Neural progenitor cell (in vitro differentiated cells): Measurements from ENCODE around the gene GPS1.
A peak's percentile ranks its signal among the peaks of the same experiment; 100 is the strongest.

Experiments
- CTCF ChIP-seq: fragments of 200-600 bp; sonication (generic); IDR thresholded peaks from 2 replicates; pipeline ENCODE4 v1.5.1; 2017; ENCODE audit warnings: antibody characterized with exemption, mild to moderate bottlenecking
- EZH2 ChIP-seq: fragments of 200-600 bp; sonication (generic); IDR thresholded peaks from 2 replicates; pipeline ENCODE4 v1.6.1; 2017; ENCODE audit warnings: antibody characterized with exemption, mild to moderate bottlenecking, moderate library complexity
- EZH2phosphoT487 ChIP-seq: fragments of 200-600 bp; sonication (generic); IDR thresholded peaks from 2 replicates; pipeline ENCODE4 v1.6.1; 2017; ENCODE audit warnings: antibody characterized with exemption

DNA sequence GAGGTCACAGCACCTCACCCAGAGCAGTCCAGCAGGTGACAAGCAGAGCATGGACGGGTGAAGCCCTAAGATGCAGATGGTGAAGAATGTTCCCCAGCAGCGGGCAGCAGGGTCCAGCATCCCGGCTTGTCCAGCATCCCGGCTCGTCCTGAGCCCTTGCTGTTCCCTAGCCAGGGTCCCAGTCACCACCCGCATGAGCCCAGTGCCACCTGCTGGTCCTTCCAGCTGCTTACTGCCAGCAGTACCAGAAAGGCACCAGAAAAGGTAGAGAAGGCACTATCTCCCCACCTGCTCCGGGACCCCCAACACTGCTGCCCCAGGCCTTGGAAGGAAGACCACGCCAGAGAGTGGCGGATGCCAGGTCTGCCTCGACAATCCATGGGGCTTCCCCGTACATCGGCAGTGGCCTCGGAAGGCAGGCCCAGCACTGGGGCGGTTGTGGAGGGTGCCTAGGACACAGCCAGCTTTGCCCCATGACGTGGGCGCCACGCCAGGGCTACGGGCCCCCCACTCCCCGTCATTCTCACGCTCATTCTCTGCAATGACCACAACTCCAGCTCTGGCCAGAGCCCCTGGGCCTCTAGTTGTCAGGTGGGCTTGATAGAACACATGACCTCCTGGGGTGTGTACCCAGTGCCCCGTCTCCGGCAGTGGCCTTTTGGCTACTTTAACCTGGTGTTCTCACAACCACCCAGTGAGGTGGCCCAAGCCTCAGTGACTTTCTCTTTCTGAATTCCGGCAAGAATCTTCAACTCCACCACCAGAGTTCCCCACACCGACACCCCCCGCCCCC, 30.4 kb upstream of the GPS1 start:
- TF ChIP-seq CTCF = peak; percentile 56
- TF ChIP-seq EZH2 = no peak
- TF ChIP-seq EZH2phosphoT487 = no peak
